ENCODE results near the gene GPR42. TPM values are rescaled to one million over a fixed set of nuclear protein-coding genes. Genes with fewer than 3 reads are reported as not detected.
A peak's percentile ranks its signal among the peaks of the same experiment; 100 is the strongest.

The GPR42 gene
- total and polyA plus RNA-seq, 4 donors = not detected

GRCh38 chr19:35344511-35345031 lies 26.3 kb upstream of the GPR42 start:
- intact Hi-C loops (cut with DNase I) = no loop called here
- Histone ChIP-seq H3K27ac (ENCODE audit: low read depth in 1 of 2, low read length in 2 of 2) (no peak overlapping the region), H3K9me3 (ENCODE audit: control insufficient read depth, low read length) (no peaks in the 10 kb centered on the region), H3K4me3 (ENCODE audit: low read length in 2 of 2) (no peak overlapping the region), H3K27me3 (ENCODE audit: control insufficient read depth in 1 of 2, insufficient read depth in 2 of 2, low read length in 1 of 2) (no peaks in the 10 kb centered on the region), H3K36me3 (ENCODE audit: control insufficient read depth in 1 of 2, insufficient read depth in 2 of 2, low read length in 1 of 2) (no peaks in the 10 kb centered on the region), H3K4me1 (ENCODE audit: control insufficient read depth in 1 of 2, insufficient read depth in 2 of 2, low read length in 2 of 2) (no peaks in the 10 kb centered on the region)
- ATAC-seq (ENCODE audit: low FRiP score) (no peak), DNase-seq (peak in 1 of 2 donors; percentile 55)
- 73 to 79% methylated on average over 16 to 17 of the region's 17 CpGs for WGBS, 2 donors

DNA sequence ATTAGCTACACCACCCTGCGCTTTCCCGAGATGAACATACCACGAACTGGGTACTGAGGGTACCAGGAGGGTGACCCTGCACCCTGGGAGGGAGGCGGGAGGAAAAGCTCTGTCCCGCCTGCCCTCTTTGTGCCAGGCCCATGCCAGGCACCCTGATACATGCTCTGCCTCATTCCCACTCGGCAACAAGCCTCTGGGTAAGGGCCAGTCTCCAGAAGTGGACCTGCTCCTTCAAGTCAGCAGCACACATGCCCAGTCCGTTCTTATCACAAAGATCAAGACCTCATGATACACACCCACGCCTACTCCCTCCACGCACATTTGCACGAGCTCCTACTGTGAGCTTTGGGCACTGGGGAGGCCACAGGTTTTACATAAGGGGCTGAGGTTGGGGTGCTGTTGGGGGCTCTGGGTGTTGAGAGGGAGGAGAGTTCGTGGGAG lies 25.2 kb upstream of the GPR42 start:
- DNase-seq (peak in 1 of 2 donors; percentile 56), ATAC-seq (ENCODE audit: low FRiP score) (no peak)
- 66 to 69% methylated on average over 11 of the region's 11 CpGs for WGBS, 2 donors
- no peak overlapping the region for H3K27ac ChIP-seq (ENCODE audit: low read depth in 1 of 2, low read length in 2 of 2)
- H3K4me3 ChIP-seq (ENCODE audit: low read length in 2 of 2) = no peak overlapping the region
- intact Hi-C loops (cut with DNase I) = no loop called here
- no peaks in the 10 kb centered on the region for H3K4me1 ChIP-seq (ENCODE audit: control insufficient read depth in 1 of 2, insufficient read depth in 2 of 2, low read length in 2 of 2)
- no peaks in the 10 kb centered on the region for H3K36me3 ChIP-seq (ENCODE audit: control insufficient read depth in 1 of 2, insufficient read depth in 2 of 2, low read length in 1 of 2)
- no peaks in the 10 kb centered on the region for H3K9me3 ChIP-seq (ENCODE audit: control insufficient read depth, low read length)
- no peaks in the 10 kb centered on the region for H3K27me3 ChIP-seq (ENCODE audit: control insufficient read depth in 1 of 2, insufficient read depth in 2 of 2, low read length in 1 of 2)

DNA sequence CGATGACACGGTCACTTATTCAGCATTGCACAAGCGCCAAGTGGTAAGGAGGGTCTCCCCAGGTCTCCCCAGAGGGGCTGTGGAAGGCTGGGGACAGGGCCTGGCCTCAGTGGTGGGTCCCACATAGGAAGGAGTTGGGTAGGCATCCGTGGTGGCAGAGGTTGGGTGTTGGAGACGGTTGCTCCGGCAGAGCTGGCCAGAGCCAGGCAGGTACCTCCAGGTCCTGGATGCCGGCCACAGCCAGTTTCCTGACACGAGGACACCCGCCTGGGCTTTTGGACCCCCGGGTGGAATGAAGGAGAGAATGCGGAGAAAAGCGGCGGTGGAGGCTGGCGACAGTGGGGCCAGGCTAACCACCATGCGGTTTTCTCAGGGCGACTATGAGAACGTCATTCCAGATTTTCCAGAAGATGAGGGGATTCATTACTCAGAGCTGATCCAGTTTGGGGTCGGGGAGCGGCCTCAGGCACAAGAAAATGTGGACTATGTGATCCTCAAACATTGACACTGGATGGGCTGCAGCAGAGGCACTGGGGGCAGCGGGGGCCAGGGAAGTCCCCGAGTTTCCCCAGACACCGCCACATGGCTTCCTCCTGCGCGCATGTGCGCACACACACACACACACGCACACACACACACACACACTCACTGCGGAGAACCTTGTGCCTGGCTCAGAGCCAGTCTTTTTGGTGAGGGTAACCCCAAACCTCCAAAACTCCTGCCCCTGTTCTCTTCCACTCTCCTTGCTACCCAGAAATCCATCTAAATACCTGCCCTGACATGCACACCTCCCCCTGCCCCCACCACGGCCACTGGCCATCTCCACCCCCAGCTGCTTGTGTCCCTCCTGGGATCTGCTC lies 24.4 kb upstream of the GPR42 start:
- Histone ChIP-seq H3K36me3 (ENCODE audit: control insufficient read depth in 1 of 2, insufficient read depth in 2 of 2, low read length in 1 of 2) (no peaks in the 10 kb centered on the region), H3K4me3 (ENCODE audit: low read length in 2 of 2) (no peak overlapping the region), H3K27ac (ENCODE audit: low read depth in 1 of 2, low read length in 2 of 2) (no peak overlapping the region), H3K4me1 (ENCODE audit: control insufficient read depth in 1 of 2, insufficient read depth in 2 of 2, low read length in 2 of 2) (no peaks in the 10 kb centered on the region), H3K27me3 (ENCODE audit: control insufficient read depth in 1 of 2, insufficient read depth in 2 of 2, low read length in 1 of 2) (no peaks in the 10 kb centered on the region), H3K9me3 (ENCODE audit: control insufficient read depth, low read length) (no peaks in the 10 kb centered on the region)
- intact Hi-C loops (cut with DNase I) = no loop called here
- WGBS, 2 donors = 70 to 75% methylated on average over 28 of the region's 28 CpGs
- ATAC-seq (ENCODE audit: low FRiP score) (no peak), DNase-seq (peak; percentile 70 to 79)

- Histone ChIP-seq H3K4me3 (ENCODE audit: low read length in 2 of 2) (no peak within 1 kb of the TSS), H3K27me3 (ENCODE audit: control insufficient read depth in 1 of 2, insufficient read depth in 2 of 2, low read length in 1 of 2) (no peaks in the 10 kb centered on the region), H3K36me3 (ENCODE audit: control insufficient read depth in 1 of 2, insufficient read depth in 2 of 2, low read length in 1 of 2) (no peaks in the 10 kb centered on the region), H3K4me1 (ENCODE audit: control insufficient read depth in 1 of 2, insufficient read depth in 2 of 2, low read length in 2 of 2) (no peaks in the 10 kb centered on the region), H3K27ac (ENCODE audit: low read depth in 1 of 2, low read length in 2 of 2) (no peak within 1 kb of the TSS), H3K9me3 (ENCODE audit: control insufficient read depth, low read length) (no peaks in the 10 kb centered on the region)
- intact Hi-C loops (cut with DNase I) = no loop called here
- ATAC-seq (ENCODE audit: low FRiP score) (no peak), DNase-seq (peak; percentile 51 to 61)
- WGBS, 2 donors = 66 to 72% methylated on average over 18 of the region's 18 CpGs
These were observed 23.5 kb upstream of the GPR42 start, which contains the start of gene FFAR1 for GRCh38 chr19:35347171-35347929. Gene FFAR1 (plus strand): TSS chr19:35347902. CDS start chr19:35351552, 3,650 bp downstream.

DNA sequence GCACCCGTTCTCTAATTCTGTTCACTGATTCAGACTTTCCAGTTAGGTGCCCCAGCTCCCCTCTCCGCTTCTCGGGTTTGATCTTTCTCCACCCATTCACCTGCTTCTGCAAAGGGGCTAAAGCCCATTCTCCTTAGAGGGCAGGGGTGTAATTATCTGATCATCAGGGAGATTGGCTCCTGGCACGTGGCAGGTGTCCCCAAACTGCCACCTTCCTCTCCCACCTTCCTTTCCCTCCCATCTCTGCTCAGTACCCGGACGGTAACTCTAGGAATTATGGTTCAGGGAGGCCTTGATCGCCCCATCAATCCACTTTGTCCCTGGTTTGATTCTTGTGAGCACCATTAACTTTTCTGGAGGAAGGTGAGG lies 23.0 kb upstream of the GPR42 start:
- H3K36me3 ChIP-seq (ENCODE audit: control insufficient read depth in 1 of 2, insufficient read depth in 2 of 2, low read length in 1 of 2) = no peaks in the 10 kb centered on the region
- H3K4me3 ChIP-seq (ENCODE audit: low read length in 2 of 2) = no peak overlapping the region
- intact Hi-C loops (cut with DNase I) = no loop called here
- WGBS, 2 donors = 75 to 80% methylated on average over 7 of the region's 7 CpGs
- no peaks in the 10 kb centered on the region for H3K4me1 ChIP-seq (ENCODE audit: control insufficient read depth in 1 of 2, insufficient read depth in 2 of 2, low read length in 2 of 2)
- DNase-seq (peak in 1 of 2 donors; percentile 10), ATAC-seq (ENCODE audit: low FRiP score) (no peak)
- no peaks in the 10 kb centered on the region for H3K9me3 ChIP-seq (ENCODE audit: control insufficient read depth, low read length)
- H3K27ac ChIP-seq (ENCODE audit: low read depth in 1 of 2, low read length in 2 of 2) = no peak overlapping the region
- H3K27me3 ChIP-seq (ENCODE audit: control insufficient read depth in 1 of 2, insufficient read depth in 2 of 2, low read length in 1 of 2) = no peaks in the 10 kb centered on the region

GRCh38 chr19:35348911-35349611 lies 21.8 kb upstream of the GPR42 start:
- no peak for ATAC-seq (ENCODE audit: low FRiP score)
- intact Hi-C loops (cut with DNase I) = no loop called here

DNA sequence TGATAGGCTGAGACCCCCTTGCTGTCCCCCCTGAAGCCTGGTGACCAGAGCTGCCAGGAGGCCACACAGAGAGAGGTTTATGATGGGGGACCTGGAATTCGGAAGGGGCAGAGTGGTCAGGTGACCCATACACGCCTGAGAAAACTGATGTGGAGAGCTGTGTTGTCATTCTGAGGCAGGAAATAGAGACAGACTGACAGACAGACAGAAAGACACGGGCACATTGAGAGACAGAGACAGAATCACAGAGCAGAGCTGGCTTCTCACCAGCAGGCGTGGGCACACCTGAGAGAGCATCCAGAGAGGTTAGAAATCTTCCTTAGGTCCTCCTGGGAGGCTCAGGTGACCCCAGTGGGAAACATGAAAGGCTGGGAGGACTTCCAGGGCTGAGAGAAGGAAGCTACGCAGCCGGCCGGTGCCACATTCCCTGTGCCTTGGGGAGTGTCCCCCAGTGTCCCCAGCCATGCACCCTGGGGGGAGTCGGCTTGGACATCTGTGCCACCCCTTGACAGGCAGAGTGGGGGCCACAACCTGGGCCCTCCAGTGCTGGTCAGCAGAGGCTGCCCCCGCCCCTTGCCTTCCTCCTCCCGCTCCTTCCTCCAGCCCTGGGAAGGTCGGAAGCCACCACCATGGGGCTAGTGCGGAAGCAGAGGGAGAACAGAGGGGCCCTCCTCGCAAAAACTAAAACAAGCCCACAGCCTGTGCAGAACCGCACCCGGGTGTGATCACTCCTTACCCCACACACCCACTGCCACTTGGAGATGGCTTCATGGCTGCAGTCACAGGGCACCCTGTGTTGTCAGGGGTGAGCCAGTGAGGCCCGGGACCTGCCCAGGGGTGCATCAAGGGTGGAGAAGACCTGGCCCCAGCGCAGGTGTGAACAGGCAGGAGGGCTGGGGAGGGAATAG lies 21.0 kb upstream of the GPR42 start:
- peak in 1 of 2 donors; percentile 68 for DNase-seq

More at GRCh38 chr19:35348911-35349611, 21.8 kb upstream of the GPR42 start:
- no peaks in the 10 kb centered on the region for H3K27me3 ChIP-seq (ENCODE audit: control insufficient read depth in 1 of 2, insufficient read depth in 2 of 2, low read length in 1 of 2)
- H3K27ac ChIP-seq (ENCODE audit: low read depth in 1 of 2, low read length in 2 of 2) = no peak overlapping the region
- no peaks in the 10 kb centered on the region for H3K36me3 ChIP-seq (ENCODE audit: control insufficient read depth in 1 of 2, insufficient read depth in 2 of 2, low read length in 1 of 2)
- H3K4me1 ChIP-seq (ENCODE audit: control insufficient read depth in 1 of 2, insufficient read depth in 2 of 2, low read length in 2 of 2) = no peaks in the 10 kb centered on the region
- 77 to 81% methylated on average over 18 of the region's 18 CpGs for WGBS, 2 donors
- H3K9me3 ChIP-seq (ENCODE audit: control insufficient read depth, low read length) = no peaks in the 10 kb centered on the region
- H3K4me3 ChIP-seq (ENCODE audit: low read length in 2 of 2) = no peak overlapping the region
- peak in 1 of 2 donors; percentile 62 for DNase-seq

More for the DNA sequence above, 21.0 kb upstream of the GPR42 start:
- Histone ChIP-seq H3K9me3 (ENCODE audit: control insufficient read depth, low read length) (no peaks in the 10 kb centered on the region), H3K36me3 (ENCODE audit: control insufficient read depth in 1 of 2, insufficient read depth in 2 of 2, low read length in 1 of 2) (no peaks in the 10 kb centered on the region), H3K4me1 (ENCODE audit: control insufficient read depth in 1 of 2, insufficient read depth in 2 of 2, low read length in 2 of 2) (no peaks in the 10 kb centered on the region), H3K4me3 (ENCODE audit: low read length in 2 of 2) (no peak overlapping the region), H3K27me3 (ENCODE audit: control insufficient read depth in 1 of 2, insufficient read depth in 2 of 2, low read length in 1 of 2) (no peaks in the 10 kb centered on the region), H3K27ac (ENCODE audit: low read depth in 1 of 2, low read length in 2 of 2) (no peak overlapping the region)
- ATAC-seq (ENCODE audit: low FRiP score) = no peak
- intact Hi-C loops (cut with DNase I) = no loop called here
- 71 to 73% methylated on average over 15 to 17 of the region's 17 CpGs for WGBS, 2 donors

Measured in aorta (tissue), 5 donors.